Vagina (tissue), 2 donors: ENCODE data around the gene GABARAP.

ENCODE experiments used
- POLR2A ChIP-seq, 2 donors: fragments of 450-650 bp; IDR thresholded peaks; one replicate each; pipeline ENCODE4 v1.6.1; 2017; ENCODE audit warnings: antibody characterized with exemption in 2 of 2, mild to moderate bottlenecking in 2 of 2, moderate library complexity in 2 of 2
- POLR2AphosphoS5 ChIP-seq, 2 donors: sonication (generic); formaldehyde crosslinking; IDR thresholded peaks; one replicate each; pipeline ENCODE4 v1.9.0; 2017; ENCODE audit warnings: antibody characterized with exemption in 2 of 2, mild to moderate bottlenecking in 2 of 2, low read depth in 1 of 2; ENCODE audit not compliant: insufficient read depth in 1 of 2
- TF ChIP-seq, protein P1 (sequence below), 3 experiments: fragments of 450-650 bp in 2 of 3; fragments of 200-600 bp in 1 of 3; sonication (generic) in 1 of 3; IDR thresholded peaks; one replicate each; pipeline ENCODE4 v1.5.1; 2017 to 2019; ENCODE audit warnings: antibody characterized with exemption in 3 of 3, mild to moderate bottlenecking in 2 of 3, moderate library complexity in 2 of 3

DNA sequence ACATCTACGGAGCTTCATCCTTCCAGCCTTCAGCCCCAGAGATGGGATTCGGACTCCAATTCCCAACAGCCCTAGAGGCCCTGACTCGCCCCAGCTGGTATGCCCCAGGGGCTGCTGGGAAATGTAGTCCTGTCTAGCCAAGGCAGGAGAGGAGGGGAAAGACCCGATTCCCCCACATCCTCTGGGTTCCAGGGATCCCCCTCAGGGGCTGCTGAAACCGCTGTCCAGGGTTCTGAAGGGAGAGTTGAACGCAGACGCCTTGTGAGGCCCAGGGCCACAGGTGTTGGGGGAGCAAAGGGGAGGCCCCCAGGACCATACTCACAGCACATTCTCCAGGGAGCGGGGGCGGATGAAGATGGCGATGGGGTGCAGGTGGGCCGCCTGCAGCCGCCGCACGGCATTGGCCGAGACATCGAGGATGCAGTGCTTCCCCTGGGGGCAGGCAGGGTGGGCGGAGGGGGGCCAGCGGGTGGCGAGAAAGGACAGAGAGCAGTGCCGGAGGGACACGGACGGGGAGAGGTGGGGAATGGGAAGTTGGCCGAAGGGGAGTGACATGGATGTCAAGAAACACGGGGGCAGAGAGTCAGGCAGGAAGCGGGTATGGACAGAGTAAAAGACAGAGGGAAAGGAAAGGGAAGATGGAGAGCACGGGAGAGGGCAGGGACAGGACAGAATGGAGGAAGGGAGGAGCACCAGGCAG, 50.5 kb downstream of the GABARAP start:
- TF ChIP-seq, protein P1, sequence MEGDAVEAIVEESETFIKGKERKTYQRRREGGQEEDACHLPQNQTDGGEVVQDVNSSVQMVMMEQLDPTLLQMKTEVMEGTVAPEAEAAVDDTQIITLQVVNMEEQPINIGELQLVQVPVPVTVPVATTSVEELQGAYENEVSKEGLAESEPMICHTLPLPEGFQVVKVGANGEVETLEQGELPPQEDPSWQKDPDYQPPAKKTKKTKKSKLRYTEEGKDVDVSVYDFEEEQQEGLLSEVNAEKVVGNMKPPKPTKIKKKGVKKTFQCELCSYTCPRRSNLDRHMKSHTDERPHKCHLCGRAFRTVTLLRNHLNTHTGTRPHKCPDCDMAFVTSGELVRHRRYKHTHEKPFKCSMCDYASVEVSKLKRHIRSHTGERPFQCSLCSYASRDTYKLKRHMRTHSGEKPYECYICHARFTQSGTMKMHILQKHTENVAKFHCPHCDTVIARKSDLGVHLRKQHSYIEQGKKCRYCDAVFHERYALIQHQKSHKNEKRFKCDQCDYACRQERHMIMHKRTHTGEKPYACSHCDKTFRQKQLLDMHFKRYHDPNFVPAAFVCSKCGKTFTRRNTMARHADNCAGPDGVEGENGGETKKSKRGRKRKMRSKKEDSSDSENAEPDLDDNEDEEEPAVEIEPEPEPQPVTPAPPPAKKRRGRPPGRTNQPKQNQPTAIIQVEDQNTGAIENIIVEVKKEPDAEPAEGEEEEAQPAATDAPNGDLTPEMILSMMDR (IDR thresholded peaks at IDR 0.05): no peak
- TF ChIP-seq POLR2A (IDR thresholded peaks at IDR 0.05) (no peak), POLR2AphosphoS5 (IDR thresholded peaks at IDR 0.05; ENCODE audit: insufficient read depth in 1 of 2, low read depth in 1 of 2) (no peak)
